Parathyroid adenoma (tissue), 2 donors: Measurements from ENCODE around the gene CA9.
"Not testable (repeated sequence)": the region's sequence is repeated elsewhere in the genome, so short reads cannot be mapped to it uniquely, and the experiment has no call there.

Source experiments
- H2AFZ ChIP-seq: fragments of 300-600 bp; sonication (generic); one replicate; pipeline ENCODE4 v1.7.0; 2017; ENCODE audit warnings: antibody characterized with exemption, mild to moderate bottlenecking
- H3K27ac ChIP-seq: fragments of 300-600 bp; sonication (generic); one replicate; pipeline ENCODE4 v1.7.0; 2017
- H3K27me3 ChIP-seq: fragments of 300-600 bp; sonication (generic); one replicate; pipeline ENCODE4 v1.7.0; 2017; ENCODE audit warnings: low read length; ENCODE audit not compliant: control insufficient read depth, insufficient read depth
- H3K36me3 ChIP-seq: fragments of 300-600 bp; sonication (generic); one replicate; pipeline ENCODE4 v1.7.0; 2017; ENCODE audit warnings: low read length; ENCODE audit not compliant: control insufficient read depth, insufficient read depth
- H3K4me1 ChIP-seq: fragments of 300-600 bp; sonication (generic); one replicate; pipeline ENCODE4 v1.7.0; 2017; ENCODE audit warnings: control low read depth
- H3K4me2 ChIP-seq: fragments of 300-600 bp; sonication (generic); one replicate; pipeline ENCODE4 v1.7.0; 2017; ENCODE audit warnings: low read length
- H3K4me3 ChIP-seq: fragments of 300-600 bp; sonication (generic); one replicate; pipeline ENCODE4 v1.7.0; 2017; ENCODE audit warnings: low read depth, low read length
- H3K79me2 ChIP-seq: fragments of 300-600 bp; sonication (generic); one replicate; pipeline ENCODE4 v1.7.0; 2017; ENCODE audit warnings: control low read depth
- H3K9ac ChIP-seq: fragments of 300-600 bp; sonication (generic); one replicate; pipeline ENCODE4 v1.7.0; 2017; ENCODE audit warnings: mild to moderate bottlenecking
- H3K9me3 ChIP-seq: fragments of 300-600 bp; sonication (generic); one replicate; pipeline ENCODE4 v1.7.0; 2017; ENCODE audit warnings: low read length; ENCODE audit not compliant: control insufficient read depth
- TF ChIP-seq, protein P1 (sequence below): fragments of 300-600 bp; sonication (generic); IDR thresholded peaks from one replicate; pipeline ENCODE4 v1.7.0; 2017; ENCODE audit warnings: antibody characterized with exemption, mild to moderate bottlenecking
- donor health status: primary hyperparathyroidism.

The CA9 gene

DNA sequence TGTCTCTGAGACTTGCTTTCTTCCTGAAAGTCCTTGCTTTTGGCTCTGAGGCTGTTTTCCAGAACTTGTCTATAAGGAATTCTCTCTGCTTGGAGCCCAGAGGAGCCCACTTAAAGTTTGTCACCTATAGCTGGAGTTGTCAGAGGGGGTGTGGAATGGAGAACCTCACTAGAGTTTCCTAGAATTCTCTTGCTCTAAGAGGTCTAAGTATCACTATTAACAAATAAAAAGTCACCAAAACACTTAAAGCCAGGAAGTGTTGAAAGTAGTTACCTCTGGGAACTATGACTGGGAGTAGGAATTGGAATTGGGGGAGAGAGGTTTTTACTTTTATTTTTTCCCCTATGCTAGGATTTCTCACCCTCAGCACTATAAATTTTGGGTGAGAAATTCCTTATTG lies 38.0 kb upstream of the CA9 start:
- H3K36me3 ChIP-seq: no peaks in the 10 kb centered on the region
- H3K4me3 ChIP-seq: no peak overlapping the region
- no peaks in the 10 kb centered on the region for H3K9me3 ChIP-seq
- H3K79me2 ChIP-seq: no peaks in the 10 kb centered on the region
- H3K4me1 ChIP-seq: no peaks in the 10 kb centered on the region
- no peak overlapping the region for H2AFZ ChIP-seq
- no peak overlapping the region for H3K4me2 ChIP-seq
- TF ChIP-seq, protein P1, sequence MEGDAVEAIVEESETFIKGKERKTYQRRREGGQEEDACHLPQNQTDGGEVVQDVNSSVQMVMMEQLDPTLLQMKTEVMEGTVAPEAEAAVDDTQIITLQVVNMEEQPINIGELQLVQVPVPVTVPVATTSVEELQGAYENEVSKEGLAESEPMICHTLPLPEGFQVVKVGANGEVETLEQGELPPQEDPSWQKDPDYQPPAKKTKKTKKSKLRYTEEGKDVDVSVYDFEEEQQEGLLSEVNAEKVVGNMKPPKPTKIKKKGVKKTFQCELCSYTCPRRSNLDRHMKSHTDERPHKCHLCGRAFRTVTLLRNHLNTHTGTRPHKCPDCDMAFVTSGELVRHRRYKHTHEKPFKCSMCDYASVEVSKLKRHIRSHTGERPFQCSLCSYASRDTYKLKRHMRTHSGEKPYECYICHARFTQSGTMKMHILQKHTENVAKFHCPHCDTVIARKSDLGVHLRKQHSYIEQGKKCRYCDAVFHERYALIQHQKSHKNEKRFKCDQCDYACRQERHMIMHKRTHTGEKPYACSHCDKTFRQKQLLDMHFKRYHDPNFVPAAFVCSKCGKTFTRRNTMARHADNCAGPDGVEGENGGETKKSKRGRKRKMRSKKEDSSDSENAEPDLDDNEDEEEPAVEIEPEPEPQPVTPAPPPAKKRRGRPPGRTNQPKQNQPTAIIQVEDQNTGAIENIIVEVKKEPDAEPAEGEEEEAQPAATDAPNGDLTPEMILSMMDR: no peak
- H3K27me3 ChIP-seq: no peaks in the 10 kb centered on the region
- H3K27ac ChIP-seq: no peak overlapping the region
- no peak overlapping the region for H3K9ac ChIP-seq

GRCh38 chr9:35636135-35636876 lies 37.4 kb upstream of the CA9 start:
- Histone ChIP-seq H3K4me1 (no peaks in the 10 kb centered on the region), H3K79me2 (no peaks in the 10 kb centered on the region)

GRCh38 chr9:35636877-35637246 lies 36.9 kb upstream of the CA9 start:
- H3K9ac ChIP-seq, H3K36me3 ChIP-seq, H3K4me1 ChIP-seq, H3K9me3 ChIP-seq, H2AFZ ChIP-seq, H3K4me2 ChIP-seq, H3K27me3 ChIP-seq, H3K79me2 ChIP-seq, H3K4me3 ChIP-seq, H3K27ac ChIP-seq: not testable (repeated sequence)

More at GRCh38 chr9:35636135-35636876, 37.4 kb upstream of the CA9 start:
- H3K4me2 ChIP-seq: no peak overlapping the region
- H3K27me3 ChIP-seq: no peaks in the 10 kb centered on the region
- TF ChIP-seq, protein P1: no peak
- H3K27ac ChIP-seq: no peak overlapping the region
- H3K9me3 ChIP-seq: no peaks in the 10 kb centered on the region
- no peaks in the 10 kb centered on the region for H3K36me3 ChIP-seq
- no peak overlapping the region for H3K4me3 ChIP-seq
- no peak overlapping the region for H3K9ac ChIP-seq
- no peak overlapping the region for H2AFZ ChIP-seq

DNA sequence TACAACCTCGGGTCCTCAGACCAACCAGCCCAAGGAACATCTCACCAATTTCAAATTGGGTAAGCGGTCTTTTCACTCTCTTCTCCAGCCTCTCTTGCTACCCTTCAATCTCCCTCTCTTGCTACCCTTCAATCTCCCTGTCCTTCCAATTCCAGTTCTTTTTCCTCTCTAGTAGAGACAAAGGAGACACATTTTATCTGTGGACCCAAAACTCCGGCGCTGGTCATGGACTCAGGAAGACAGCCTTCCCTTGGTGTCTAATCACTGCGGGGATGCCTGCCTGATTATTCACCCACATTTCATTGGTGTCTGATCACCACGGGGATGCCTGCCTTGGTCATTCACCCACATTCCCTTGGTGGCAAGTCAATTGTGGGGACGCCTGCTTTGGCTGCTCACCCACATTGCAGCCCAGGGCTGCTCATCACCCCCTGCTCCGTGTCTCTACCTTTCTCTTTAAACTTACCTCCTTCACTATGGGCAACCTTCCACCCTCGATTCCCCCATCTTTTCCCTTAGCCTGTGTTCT lies 36.2 kb upstream of the CA9 start:
- not testable (repeated sequence) for H3K9me3 ChIP-seq, H3K4me3 ChIP-seq, H3K4me2 ChIP-seq, H3K79me2 ChIP-seq, H3K27ac ChIP-seq, H3K27me3 ChIP-seq, H3K36me3 ChIP-seq, H3K4me1 ChIP-seq, H3K9ac ChIP-seq, H2AFZ ChIP-seq

DNA sequence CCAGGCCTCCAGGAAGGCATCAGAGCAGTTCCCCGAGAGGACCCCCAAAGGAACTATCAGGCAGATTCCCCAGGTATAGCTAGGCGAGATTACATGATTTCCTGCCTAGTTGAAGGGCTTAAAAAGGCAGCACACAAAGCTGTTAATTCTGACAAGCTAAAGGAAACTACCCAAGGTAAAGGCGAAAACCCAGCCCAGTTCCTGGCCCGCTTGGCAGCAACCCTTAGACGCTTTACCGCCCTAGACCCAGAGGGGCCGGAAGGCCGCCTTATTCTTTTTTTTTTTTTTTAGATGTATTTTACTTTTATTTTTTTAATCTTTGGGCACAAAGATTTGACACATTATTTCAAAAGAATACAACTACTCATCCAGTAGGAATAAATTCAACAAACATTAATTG lies 35.0 kb upstream of the CA9 start:
- not testable (repeated sequence) for H3K79me2 ChIP-seq, H3K27ac ChIP-seq, H3K27me3 ChIP-seq, H3K4me1 ChIP-seq, H3K9ac ChIP-seq, H3K4me3 ChIP-seq, H3K4me2 ChIP-seq, H3K9me3 ChIP-seq, H2AFZ ChIP-seq, H3K36me3 ChIP-seq

DNA sequence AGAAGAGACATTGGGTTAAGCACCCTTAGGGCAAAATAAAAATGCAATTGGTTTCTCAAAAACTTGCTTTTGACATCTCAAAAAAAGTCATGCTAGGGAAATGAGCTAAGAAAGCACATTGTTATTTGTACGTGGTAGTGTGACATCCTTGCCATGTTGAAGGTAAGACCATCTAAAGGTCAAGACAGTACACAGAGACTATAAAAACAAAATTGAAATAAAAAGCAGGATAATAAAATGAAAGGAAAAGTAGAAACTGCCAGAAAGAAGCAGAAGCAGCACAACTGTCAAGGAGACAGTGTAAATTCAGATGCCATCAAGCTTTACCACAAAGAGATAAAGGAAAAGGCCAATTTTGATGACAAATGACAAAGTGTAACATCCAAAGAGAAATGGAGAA lies 34.5 kb upstream of the CA9 start:
- not testable (repeated sequence) for H3K79me2 ChIP-seq, H3K9me3 ChIP-seq, H3K4me3 ChIP-seq, H3K27me3 ChIP-seq, H3K27ac ChIP-seq, H3K4me1 ChIP-seq, H3K9ac ChIP-seq, H2AFZ ChIP-seq, H3K4me2 ChIP-seq, H3K36me3 ChIP-seq
